HCT116 (cell line): Measurements from ENCODE around the gene PROSER3. TPM values are rescaled to one million over a fixed set of nuclear protein-coding genes. Genes with fewer than 3 reads are reported as not detected.

Experiments used
- ATAC-seq: fragments of 200-7000 bp; cut with Tn5 transposase; 2 replicates; pipeline ENCODE4 v1.9.1; 2020; ENCODE audit warnings: mild to moderate bottlenecking, moderate library complexity
- BruUV-seq: library from RNA; stranded (reverse); fragments of 400-500 nt; replicated peaks from 2 replicates; lab custom pipeline; 2021; lab: Mats Ljungman, UMichigan
- CTCF ChIA-PET: fragments of 300-600 bp; sonication (Branson Sonifier 250); formaldehyde crosslinking; loops from one replicate; lab custom pipeline; 2021; ENCODE audit warnings: antibody characterized with exemption; lab: Charles Lee
- POLR2A ChIA-PET: fragments of 300-600, 350-600 bp; sonication (Branson Sonifier 250); formaldehyde crosslinking; loops from one replicate; lab custom pipeline; 2021; ENCODE audit warnings: antibody characterized with exemption; lab: Charles Lee
- RAD21 ChIA-PET, 2 experiments: fragments of 300-600 bp; sonication (Branson Sonifier 250); formaldehyde crosslinking; loops; one replicate each; lab custom pipeline; 2023; ENCODE audit warnings: low total read pairs in 2 of 2; ENCODE audit not compliant: uncharacterized antibody in 2 of 2, unreplicated experiment in 2 of 2, low non-redundant PET in 1 of 2; lab: Charles Lee
- DNase-seq: peaks from one replicate; pipeline ENCODE4 v3.0.0-alpha.2; 2010; ENCODE audit warnings: low read depth, low spot score
- H2AFZ ChIP-seq: fragments of 200-600 bp; shearing (Covaris generic), sonication (generic); 2 replicates; pipeline ENCODE4 v1.6.1; 2017; ENCODE audit warnings: low read depth, mixed run types, mixed read lengths, antibody characterized with exemption, low read length; ENCODE audit not compliant: poor library complexity, severe bottlenecking
- H3K27ac ChIP-seq: 2 replicates; pipeline ENCODE4 v1.5.1; 2012; ENCODE audit warnings: low read depth, low read length
- H3K27me3 ChIP-seq: fragments of 200-600 bp; sonication (generic); 2 replicates; pipeline ENCODE4 v1.6.1; 2016; ENCODE audit warnings: mixed run types, low read length, mixed read lengths; ENCODE audit not compliant: insufficient read depth
- H3K36me3 ChIP-seq, 2 experiments: fragments of 200-500 bp in 1 of 2; fragments of 200-600 bp in 1 of 2; sonication (Bioruptor generic) in 1 of 2; sonication (generic) in 1 of 2; 2 replicates each; pipeline versions ENCODE4 v1.5.1 to v1.6.1; 2014 to 2016; ENCODE audit warnings: low read length in 2 of 2, inconsistent platforms in 1 of 2, mixed read lengths in 1 of 2, mixed run types in 1 of 2; ENCODE audit not compliant: insufficient read depth in 2 of 2, control insufficient read depth in 1 of 2
- H3K4me1 ChIP-seq, 2 experiments: fragments of 200-600 bp in 1 of 2; sonication (generic) in 1 of 2; 2 replicates each; pipeline versions ENCODE4 v1.5.1 to v1.6.1; 2012 to 2017; ENCODE audit warnings: low read length in 2 of 2, inconsistent platforms in 1 of 2, mild to moderate bottlenecking in 1 of 2, mixed read lengths in 1 of 2, mixed run types in 1 of 2, moderate library complexity in 1 of 2; ENCODE audit not compliant: insufficient read depth in 2 of 2, control insufficient read depth in 1 of 2
- H3K4me2 ChIP-seq: fragments of 200-600 bp; sonication (generic); 2 replicates; pipeline ENCODE4 v1.6.1; 2017; ENCODE audit warnings: mixed run types, low read length, mixed read lengths
- H3K4me3 ChIP-seq, 2 experiments: fragments of 200-600 bp in 1 of 2; sonication (generic) in 1 of 2; replicated peaks in 1 of 2; 2 replicates each; pipeline ENCODE4 v1.5.1; 2011 to 2016; ENCODE audit warnings: low read length in 2 of 2, control low read depth in 1 of 2, low read depth in 1 of 2, mild to moderate bottlenecking in 1 of 2, mixed read lengths in 1 of 2, mixed run types in 1 of 2
- H3K79me2 ChIP-seq: fragments of 200-600 bp; sonication (generic); 2 replicates; pipeline ENCODE4 v1.6.1; 2017; ENCODE audit warnings: mild to moderate bottlenecking, mixed run types, low read length, moderate library complexity, mixed read lengths; ENCODE audit not compliant: insufficient read depth
- H3K9ac ChIP-seq: fragments of 200-600 bp; sonication (generic); 2 replicates; pipeline ENCODE4 v1.6.1; 2016; ENCODE audit warnings: low read length, mixed read lengths
- H3K9me2 ChIP-seq: fragments of 200-600 bp; sonication (generic), shearing (Covaris generic); 2 replicates; pipeline ENCODE4 v1.6.1; 2017; ENCODE audit warnings: mixed run types, mild to moderate bottlenecking, moderate library complexity; ENCODE audit not compliant: insufficient read depth
- H3K9me3 ChIP-seq, 2 experiments: fragments of 200-500 bp in 1 of 2; fragments of 200-600 bp in 1 of 2; sonication (Bioruptor generic) in 1 of 2; sonication (generic) in 1 of 2; 2 replicates each; pipeline ENCODE4 v1.6.1; 2014 to 2017; ENCODE audit warnings: low read length in 2 of 2, mixed read lengths in 2 of 2, inconsistent platforms in 1 of 2, low read depth in 1 of 2, mild to moderate bottlenecking in 1 of 2, mixed run types in 1 of 2, moderate library complexity in 1 of 2; ENCODE audit not compliant: control insufficient read depth in 1 of 2, insufficient read depth in 1 of 2
- H4K20me1 ChIP-seq: fragments of 200-600 bp; sonication (generic), shearing (Covaris generic); 2 replicates; pipeline ENCODE4 v1.6.1; 2017; ENCODE audit warnings: mixed run types, mild to moderate bottlenecking, moderate library complexity; ENCODE audit not compliant: insufficient read depth
- CEBPB ChIP-seq: IDR thresholded peaks from 2 replicates; pipeline ENCODE4 v1.6.1; 2012; ENCODE audit warnings: low read depth
- EGR1 ChIP-seq: IDR thresholded peaks from 2 replicates; pipeline ENCODE4 v1.6.1; 2012; ENCODE audit warnings: low read depth
- POLR2A ChIP-seq: IDR thresholded peaks from 2 replicates; pipeline ENCODE4 v1.7.0; 2011; ENCODE audit warnings: borderline replicate concordance; ENCODE audit not compliant: insufficient read depth, insufficient read length; ENCODE audit errors: extremely low read depth
- POLR2AphosphoS5 ChIP-seq: IDR thresholded peaks from 2 replicates; pipeline ENCODE4 v1.6.1; 2011; ENCODE audit warnings: mild to moderate bottlenecking, low read depth, low read length, moderate library complexity
- SP1 ChIP-seq: IDR thresholded peaks from 2 replicates; pipeline ENCODE4 v1.6.1; 2012; ENCODE audit warnings: low read depth
- TCF7L2 ChIP-seq: IDR thresholded peaks from 2 replicates; pipeline ENCODE4 v1.7.0; 2011; ENCODE audit warnings: borderline replicate concordance, inconsistent platforms; ENCODE audit not compliant: insufficient read depth, insufficient read length; ENCODE audit errors: extremely low read depth
- ZFX ChIP-seq: fragments of 450-650 bp; IDR thresholded peaks from 2 replicates; pipeline ENCODE4 v1.6.1; 2017
- intact Hi-C: fragments of 100-400 bp; cut with micrococcal nuclease; formaldehyde crosslinking; loops from 2 replicates; pipeline ENCODE4 v1.10.0; 2022
- total RNA-seq: library from RNA; stranded (reverse); gene quantifications from one replicate; pipeline ENCODE4 v1.2.1, GENCODE V29; 2021; ENCODE audit not compliant: unreplicated experiment
- TF ChIP-seq, protein P1 (sequence below), 3 experiments: fragments of 200-600 bp in 1 of 3; sonication (generic) in 1 of 3; IDR thresholded peaks in 2 of 3; conservative IDR thresholded peaks in 1 of 3; 2 replicates each; pipeline ENCODE4 v1.5.1; 2012 to 2017; ENCODE audit warnings: low read depth in 2 of 3, low read length in 2 of 3, antibody characterized with exemption in 1 of 3, borderline replicate concordance in 1 of 3, control low read depth in 1 of 3, mild to moderate bottlenecking in 1 of 3, mixed read lengths in 1 of 3, mixed run types in 1 of 3, moderate library complexity in 1 of 3; ENCODE audit not compliant: insufficient read depth in 1 of 3
- TF ChIP-seq, protein P2 (sequence below): IDR thresholded peaks from 2 replicates; pipeline ENCODE4 v1.6.1; 2012; ENCODE audit warnings: low read depth

The PROSER3 gene
- total RNA-seq, 1 experiment from 2014 or later = 42.5 TPM

GRCh38 chr19:35712567-35713505, 45.1 kb upstream of the PROSER3 start:
- no peaks in the 10 kb centered on the region for H3K9me2 ChIP-seq
- no peak for DNase-seq
- H3K4me1 ChIP-seq = peaks cover 9 to 33% of the 10 kb centered on the region in 2 experiments; a peak in 3 of 4 replicates
- H3K4me2 ChIP-seq = no peak overlapping the region
- no peak overlapping the region for H3K27ac ChIP-seq
- H3K27me3 ChIP-seq = no peaks in the 10 kb centered on the region
- H3K79me2 ChIP-seq = peaks cover 5% of the 10 kb centered on the region; the same call in 1 of the 2 replicates
- H3K9me3 ChIP-seq = no peaks in the 10 kb centered on the region
- no peaks in the 10 kb centered on the region for H4K20me1 ChIP-seq
- no peak overlapping the region for H3K9ac ChIP-seq
- ChIA-PET RAD21 (no interaction called here), POLR2A (interaction anchor here (1.2 kb wide), 1 partner anchor 35 kb away, joined by 3 read pairs; the partner anchor contains the start of gene LIN37), CTCF (interaction anchor here (0.9 kb wide), 1 partner anchor 157 kb away, joined by 3 read pairs; no protein-coding TSS in a partner anchor)
- no peak overlapping the region for H2AFZ ChIP-seq
- TF ChIP-seq CEBPB = no peak
- TF ChIP-seq ZFX = no peak
- no peak for TF ChIP-seq EGR1
- TF ChIP-seq SP1 = no peak
- TF ChIP-seq POLR2AphosphoS5 = no peak
- no peak for ATAC-seq
- BruUV-seq = no TSS peak
- no peak overlapping the region for H3K4me3 ChIP-seq
- intact Hi-C loops = loop anchor here (10.0 kb wide), 1 partner anchor 358 kb away; the partner anchor contains the start of gene FFAR3
- H3K36me3 ChIP-seq = no peaks in the 10 kb centered on the region

DNA sequence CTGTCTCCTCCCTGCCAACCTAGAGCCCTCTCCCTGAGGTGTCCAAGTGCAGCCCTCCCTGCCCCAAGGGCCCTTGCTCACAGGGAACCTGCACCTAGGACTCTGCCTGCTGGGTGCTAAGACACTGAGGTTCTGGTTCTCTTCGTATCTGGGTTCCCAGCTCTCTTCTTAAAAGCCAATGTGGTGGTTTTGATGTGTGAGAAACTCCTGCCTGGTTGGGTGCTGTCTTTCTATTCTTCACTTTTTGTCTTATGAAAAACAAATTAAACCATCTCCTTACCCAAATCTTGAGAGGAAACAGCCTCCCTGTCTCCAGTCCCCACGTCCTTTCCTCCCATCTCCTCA, 44.5 kb upstream of the PROSER3 start:
- no peak overlapping the region for H3K27ac ChIP-seq
- DNase-seq (no peak), ATAC-seq (no peak)
- H3K79me2 ChIP-seq = peaks cover 8% of the 10 kb centered on the region
- intact Hi-C loops = loop anchor here (10.0 kb wide), 1 partner anchor 359 kb away; the partner anchor contains the start of gene FFAR3
- no peaks in the 10 kb centered on the region for H3K9me3 ChIP-seq
- no peak overlapping the region for H3K4me2 ChIP-seq
- no peaks in the 10 kb centered on the region for H3K27me3 ChIP-seq
- POLR2A ChIA-PET = no interaction called here
- RAD21 ChIA-PET = no interaction called here
- H3K9ac ChIP-seq = no peak overlapping the region
- peaks cover 9 to 33% of the 10 kb centered on the region in 2 experiments; a peak in 3 of 4 replicates for H3K4me1 ChIP-seq
- no peak overlapping the region for H2AFZ ChIP-seq
- H3K4me3 ChIP-seq = no peak overlapping the region
- CTCF ChIA-PET = no interaction called here
- no peaks in the 10 kb centered on the region for H3K9me2 ChIP-seq
- H4K20me1 ChIP-seq = no peaks in the 10 kb centered on the region
- no TSS peak for BruUV-seq
- H3K36me3 ChIP-seq = no peaks in the 10 kb centered on the region
- no peak for TF ChIP-seq SP1
- TF ChIP-seq, protein P1, sequence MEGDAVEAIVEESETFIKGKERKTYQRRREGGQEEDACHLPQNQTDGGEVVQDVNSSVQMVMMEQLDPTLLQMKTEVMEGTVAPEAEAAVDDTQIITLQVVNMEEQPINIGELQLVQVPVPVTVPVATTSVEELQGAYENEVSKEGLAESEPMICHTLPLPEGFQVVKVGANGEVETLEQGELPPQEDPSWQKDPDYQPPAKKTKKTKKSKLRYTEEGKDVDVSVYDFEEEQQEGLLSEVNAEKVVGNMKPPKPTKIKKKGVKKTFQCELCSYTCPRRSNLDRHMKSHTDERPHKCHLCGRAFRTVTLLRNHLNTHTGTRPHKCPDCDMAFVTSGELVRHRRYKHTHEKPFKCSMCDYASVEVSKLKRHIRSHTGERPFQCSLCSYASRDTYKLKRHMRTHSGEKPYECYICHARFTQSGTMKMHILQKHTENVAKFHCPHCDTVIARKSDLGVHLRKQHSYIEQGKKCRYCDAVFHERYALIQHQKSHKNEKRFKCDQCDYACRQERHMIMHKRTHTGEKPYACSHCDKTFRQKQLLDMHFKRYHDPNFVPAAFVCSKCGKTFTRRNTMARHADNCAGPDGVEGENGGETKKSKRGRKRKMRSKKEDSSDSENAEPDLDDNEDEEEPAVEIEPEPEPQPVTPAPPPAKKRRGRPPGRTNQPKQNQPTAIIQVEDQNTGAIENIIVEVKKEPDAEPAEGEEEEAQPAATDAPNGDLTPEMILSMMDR (IDR thresholded peaks at IDR 0.05 in 2 of 3, conservative IDR thresholded peaks at IDR 0.05 in 1 of 3; ENCODE audit: borderline replicate concordance in 1 of 3, insufficient read depth in 1 of 3, low read depth in 2 of 3, low read length in 2 of 3) = no peak
- no peak for TF ChIP-seq POLR2A
- TF ChIP-seq TCF7L2 = no peak
- TF ChIP-seq ZFX = no peak
- TF ChIP-seq, protein P2, sequence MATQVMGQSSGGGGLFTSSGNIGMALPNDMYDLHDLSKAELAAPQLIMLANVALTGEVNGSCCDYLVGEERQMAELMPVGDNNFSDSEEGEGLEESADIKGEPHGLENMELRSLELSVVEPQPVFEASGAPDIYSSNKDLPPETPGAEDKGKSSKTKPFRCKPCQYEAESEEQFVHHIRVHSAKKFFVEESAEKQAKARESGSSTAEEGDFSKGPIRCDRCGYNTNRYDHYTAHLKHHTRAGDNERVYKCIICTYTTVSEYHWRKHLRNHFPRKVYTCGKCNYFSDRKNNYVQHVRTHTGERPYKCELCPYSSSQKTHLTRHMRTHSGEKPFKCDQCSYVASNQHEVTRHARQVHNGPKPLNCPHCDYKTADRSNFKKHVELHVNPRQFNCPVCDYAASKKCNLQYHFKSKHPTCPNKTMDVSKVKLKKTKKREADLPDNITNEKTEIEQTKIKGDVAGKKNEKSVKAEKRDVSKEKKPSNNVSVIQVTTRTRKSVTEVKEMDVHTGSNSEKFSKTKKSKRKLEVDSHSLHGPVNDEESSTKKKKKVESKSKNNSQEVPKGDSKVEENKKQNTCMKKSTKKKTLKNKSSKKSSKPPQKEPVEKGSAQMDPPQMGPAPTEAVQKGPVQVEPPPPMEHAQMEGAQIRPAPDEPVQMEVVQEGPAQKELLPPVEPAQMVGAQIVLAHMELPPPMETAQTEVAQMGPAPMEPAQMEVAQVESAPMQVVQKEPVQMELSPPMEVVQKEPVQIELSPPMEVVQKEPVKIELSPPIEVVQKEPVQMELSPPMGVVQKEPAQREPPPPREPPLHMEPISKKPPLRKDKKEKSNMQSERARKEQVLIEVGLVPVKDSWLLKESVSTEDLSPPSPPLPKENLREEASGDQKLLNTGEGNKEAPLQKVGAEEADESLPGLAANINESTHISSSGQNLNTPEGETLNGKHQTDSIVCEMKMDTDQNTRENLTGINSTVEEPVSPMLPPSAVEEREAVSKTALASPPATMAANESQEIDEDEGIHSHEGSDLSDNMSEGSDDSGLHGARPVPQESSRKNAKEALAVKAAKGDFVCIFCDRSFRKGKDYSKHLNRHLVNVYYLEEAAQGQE = no peak
